HT-29 (cell line): ENCODE results near the gene PDE4B. TPM values are rescaled to one million over a fixed set of nuclear protein-coding genes. Genes with fewer than 3 reads are reported as not detected.
"Not testable (repeated sequence)": the region's sequence is repeated elsewhere in the genome, so short reads cannot be mapped to it uniquely, and the experiment has no call there.

Experiments used
- DNase-seq: peaks from one replicate; pipeline ENCODE4 v3.0.0-alpha.2; 2015; ENCODE audit warnings: low spot score
- total RNA-seq: library from RNA; depleted of rRNA; stranded (reverse); fragments of >200 nt; shearing (Covaris generic); gene quantifications from 2 replicates; pipeline ENCODE4 v1.2.3, GENCODE V29; 2014

PDE4B gene
- total RNA-seq, 1 experiment from 2014 or later: 0.13 TPM

DNA sequence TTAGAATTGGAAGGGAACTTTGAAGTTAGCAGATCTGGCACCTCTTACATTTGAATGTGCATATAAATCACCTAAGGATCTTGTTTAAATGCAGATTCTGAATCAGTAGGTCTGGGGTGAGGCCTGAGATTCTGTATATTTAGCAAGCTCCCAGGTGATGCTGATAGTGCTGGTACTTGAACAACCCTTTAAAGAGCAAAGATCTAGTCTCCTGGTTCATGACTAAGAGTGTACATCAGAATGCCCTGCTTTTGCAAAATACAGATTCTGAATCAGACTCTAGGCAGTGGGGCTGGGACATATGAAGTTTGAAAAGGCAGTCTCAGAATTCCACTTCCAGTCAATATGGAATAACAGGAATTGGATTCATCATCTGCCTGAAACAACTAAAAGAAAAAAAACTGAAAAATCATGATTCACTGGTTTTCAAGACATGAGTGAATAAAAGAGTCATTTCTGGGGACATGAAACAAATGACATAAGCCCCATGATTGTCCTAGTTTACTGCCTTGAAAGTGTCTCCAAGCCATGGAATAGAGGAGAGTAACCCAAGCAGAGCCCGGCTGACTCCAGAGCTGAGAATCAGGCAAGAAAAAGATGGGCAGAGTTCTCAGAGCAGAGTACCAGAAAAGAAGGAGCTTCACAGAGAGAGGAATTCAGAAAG lies 591.7 kb downstream of the PDE4B start:
- DNase-seq: no peak

DNA sequence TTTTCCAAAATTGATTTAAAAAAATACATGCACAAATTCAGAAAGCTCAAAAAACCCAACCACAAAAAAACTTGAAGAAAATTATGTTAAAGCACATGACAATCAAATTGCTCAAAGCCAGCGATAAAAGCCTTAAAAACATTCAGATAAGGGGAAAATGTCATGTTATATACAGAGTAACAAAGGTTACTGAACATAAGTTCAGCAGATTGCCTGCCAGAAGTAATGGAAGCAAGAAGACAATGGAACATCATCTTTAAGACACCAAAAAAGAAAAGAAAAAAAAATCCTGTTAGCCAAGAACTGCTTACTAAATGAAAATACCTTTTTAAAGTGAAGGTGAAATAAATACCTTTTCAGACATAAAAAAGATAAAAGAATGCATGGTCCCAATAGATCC lies 594.0 kb downstream of the PDE4B start:
- DNase-seq: no peak

DNA sequence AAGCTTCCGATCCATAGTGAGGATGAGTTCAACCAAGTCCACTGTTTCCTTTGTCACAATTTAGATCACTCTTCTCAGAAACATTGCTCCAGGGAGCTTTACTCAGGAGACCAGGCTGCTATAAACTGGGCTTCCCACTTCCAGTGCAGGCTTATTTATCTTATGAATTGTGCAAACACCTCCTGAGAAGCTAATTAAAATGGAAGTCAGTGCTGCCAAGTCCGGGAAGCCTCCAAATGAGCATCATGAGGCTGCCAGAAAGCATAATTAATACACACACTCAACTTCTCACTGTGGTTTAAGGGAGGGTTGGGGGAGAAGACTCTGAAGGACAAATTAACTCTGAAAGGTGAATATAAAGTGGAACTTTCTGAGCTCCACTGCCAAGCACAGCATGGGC lies 596.2 kb downstream of the PDE4B start:
- DNase-seq: no peak

DNA sequence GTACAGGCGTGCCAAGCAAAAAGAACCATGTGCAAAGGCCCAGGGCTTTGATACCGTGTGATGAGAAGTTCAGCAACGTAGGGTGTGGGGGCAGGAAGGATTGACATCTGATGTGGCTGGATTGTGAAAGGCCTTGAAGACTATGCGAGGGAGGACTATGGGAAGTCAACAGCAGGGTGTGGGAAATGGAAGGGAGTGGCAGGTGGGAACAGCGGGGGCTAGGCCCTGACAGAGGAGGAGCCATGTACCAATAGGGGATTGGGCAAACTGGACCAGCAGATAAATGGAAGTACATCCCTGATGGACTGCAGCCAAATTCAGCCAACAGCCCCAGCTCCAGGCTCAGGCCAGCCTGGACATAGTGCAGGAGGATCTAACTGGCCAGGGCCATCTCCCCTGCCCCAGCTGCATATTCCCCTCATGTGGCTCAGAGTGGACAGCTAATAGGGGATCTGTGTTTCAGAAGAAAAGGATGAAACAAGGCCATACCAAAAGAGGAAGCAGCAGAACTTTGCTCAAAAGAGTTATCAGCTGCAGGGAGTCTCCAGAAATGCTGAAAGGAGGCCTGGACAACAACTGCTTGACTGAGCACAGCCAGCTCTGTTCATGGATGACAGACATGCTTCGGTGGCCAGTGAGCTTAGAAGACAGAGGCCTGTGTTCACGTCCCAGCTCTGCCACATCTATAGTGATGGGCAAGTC lies 601.0 kb downstream of the PDE4B start:
- DNase-seq: no peak

DNA sequence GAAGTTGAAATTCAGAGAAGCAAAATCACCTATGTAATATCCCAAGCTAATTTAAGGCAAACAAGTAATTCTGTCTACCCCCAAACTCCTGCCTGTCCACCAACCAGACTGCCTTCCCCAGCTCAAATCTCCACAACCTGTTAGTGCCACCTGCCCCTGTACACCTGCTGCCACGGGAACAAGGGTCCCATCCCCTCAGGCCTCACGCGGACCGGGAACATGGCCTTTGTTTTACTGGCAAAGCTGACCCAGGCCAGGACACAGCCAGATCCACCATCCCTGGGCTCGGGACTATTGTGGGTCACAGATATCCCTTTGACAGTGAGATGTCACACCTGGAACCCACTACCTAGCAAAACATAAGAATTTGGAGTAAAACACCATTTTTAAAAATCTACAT lies 601.9 kb downstream of the PDE4B start:
- no peak for DNase-seq

DNA sequence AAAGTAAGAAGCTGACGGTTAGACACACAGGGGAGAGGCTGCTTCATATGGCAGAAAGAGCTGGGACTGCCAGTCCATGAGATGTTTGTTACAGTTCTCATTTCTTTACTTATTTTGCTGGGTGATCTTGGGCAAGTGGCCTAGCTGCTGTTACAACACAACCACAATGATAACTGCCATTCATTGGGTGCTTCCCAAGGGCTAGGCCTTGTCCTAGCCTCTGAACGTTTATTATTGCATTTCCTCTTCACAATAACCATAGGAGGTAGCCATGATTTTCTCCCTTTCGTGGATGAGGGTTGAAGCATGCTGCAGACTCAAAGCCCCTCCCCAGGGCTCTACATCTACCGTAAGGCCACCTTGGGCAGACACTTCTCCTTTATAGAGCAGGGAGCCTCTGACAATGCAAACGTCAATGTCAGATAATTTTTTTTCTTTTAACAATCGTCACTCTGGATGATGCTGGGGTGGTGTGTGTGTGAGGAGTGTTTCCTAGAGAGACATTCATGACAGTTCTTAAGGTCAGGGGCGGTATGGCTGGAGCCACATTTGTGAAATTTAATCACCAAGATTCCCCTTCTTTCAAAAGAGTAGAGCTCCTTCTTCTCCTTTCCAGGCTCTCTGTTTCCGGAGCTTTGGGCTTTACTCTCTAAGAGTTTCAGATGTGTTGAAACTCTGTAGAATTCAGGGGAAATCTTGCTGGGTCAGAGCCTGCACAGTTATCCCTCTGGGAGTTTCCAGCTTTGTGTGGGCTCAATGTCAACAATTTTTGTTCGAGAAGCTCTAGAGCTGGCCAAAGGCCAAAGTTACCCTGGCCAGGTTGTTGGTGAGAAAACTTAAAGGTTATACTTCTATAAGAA lies 602.7 kb downstream of the PDE4B start:
- no peak for DNase-seq

DNA sequence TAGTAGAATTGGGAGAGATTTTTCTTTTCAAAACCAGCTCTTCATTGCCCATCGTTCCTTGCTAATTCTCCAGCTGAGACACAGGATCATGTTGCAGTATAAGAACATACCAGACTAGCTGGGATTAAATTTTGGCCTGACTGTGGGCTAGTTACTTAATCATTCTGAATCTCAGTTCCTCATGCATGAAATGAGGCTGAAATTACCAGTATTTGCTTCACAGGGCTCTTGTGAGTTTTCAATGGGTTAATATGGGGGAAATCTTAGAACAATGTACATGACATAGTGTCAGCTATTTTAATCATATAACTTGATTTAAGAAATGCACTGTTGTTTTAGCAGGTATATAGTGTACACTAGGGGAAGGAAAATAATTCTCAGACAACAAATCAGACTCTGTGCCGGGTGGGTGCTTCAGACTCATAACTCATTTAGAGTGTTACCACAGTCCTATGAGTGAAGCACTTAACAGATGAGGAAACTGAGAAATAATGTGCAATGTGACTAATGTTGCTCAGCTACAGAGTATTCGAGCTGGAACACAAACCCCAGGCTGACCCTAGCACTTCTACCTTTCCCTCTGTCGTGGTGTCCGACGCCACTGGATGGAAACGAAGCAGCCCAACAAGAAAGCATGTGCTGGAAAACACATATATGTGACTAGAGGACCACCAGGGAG lies 603.7 kb downstream of the PDE4B start:
- DNase-seq: no peak

DNA sequence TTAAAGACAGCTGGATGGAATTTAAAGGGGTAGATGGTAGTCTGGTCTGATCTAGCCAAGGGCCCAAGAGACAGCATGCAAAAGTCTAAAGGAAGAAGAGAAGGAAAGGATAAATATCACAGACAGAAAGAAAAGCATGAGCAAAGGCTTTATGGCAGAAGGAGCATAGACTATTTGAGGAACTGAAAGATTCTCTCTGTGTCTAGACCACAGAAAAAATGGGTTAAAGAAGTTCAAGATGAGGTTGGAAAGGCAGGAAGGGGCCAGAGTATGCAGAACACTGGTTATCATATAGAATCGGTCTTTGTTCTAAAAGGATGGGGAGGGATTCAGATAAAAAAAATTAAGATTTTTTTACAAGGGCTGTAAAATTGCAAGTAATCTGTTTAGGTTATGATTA lies 604.5 kb downstream of the PDE4B start:
- no peak for DNase-seq

DNA sequence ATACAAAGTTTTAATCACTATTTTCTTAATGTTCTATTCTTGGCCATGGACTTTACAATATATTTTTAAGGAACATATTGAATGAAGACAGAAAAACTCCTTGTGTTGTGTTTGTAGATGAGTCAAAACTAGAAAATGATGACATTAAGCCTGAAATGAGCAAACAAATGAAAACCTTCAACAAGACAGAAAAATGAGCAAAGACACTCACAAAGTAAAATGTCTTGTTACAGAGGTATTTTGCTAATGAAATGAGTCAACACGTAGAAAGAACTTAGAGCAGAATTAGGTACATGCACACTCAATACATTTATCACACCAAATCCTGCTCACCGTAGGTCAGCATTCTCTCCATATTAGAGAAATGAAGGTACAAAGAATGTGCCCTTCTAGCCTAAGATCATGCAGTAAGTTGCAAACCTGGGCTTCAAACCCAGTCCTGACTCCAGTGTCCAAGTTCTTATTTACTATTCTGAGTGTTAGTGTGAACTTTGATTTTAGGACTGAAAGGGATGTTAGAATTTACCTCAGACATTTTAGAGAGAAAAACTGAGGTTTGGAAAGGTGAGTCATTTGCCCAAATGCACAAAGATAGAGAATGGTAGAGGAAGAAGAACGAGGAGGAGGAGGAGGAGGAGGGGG lies 607.3 kb downstream of the PDE4B start:
- no peak for DNase-seq

DNA sequence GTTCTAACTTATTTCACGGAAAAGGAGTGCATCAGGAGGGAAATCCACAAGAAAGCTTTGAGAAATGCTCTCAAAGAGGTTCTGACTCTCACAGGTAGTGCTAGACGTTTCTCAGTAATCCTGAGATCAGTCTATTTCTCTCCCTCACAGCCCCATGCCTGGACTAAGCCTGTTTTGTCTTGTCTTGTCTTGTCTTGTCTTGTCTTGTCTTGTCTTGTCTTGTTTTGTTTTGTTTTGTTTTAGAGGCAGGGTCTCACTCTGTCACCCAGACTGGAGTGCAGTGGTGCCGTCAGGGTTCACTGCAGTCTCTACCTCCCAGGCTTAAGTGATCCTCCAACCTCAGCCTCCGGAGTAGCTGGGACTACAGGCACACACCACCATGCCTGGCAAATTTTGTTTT lies 608.0 kb downstream of the PDE4B start:
- no peak for DNase-seq

DNA sequence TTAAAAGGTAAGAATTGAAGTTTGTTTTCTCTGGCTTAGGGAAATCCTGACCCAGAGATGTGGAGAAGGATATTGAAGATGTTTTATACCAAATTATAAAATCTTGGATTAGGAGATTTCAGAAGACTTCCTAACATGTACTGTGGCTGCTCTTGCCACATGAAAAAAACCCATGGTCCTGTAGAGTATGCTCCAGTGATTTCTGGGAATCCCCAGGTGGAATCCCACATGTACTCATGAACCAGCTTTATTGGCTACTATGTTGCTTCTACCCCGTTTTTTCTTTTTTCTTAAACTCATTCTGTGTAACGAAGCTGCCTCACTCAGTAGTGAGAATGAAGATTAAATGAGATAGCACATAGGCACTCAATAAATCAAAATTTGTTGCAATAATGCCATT lies 608.5 kb downstream of the PDE4B start:
- DNase-seq: no peak

DNA sequence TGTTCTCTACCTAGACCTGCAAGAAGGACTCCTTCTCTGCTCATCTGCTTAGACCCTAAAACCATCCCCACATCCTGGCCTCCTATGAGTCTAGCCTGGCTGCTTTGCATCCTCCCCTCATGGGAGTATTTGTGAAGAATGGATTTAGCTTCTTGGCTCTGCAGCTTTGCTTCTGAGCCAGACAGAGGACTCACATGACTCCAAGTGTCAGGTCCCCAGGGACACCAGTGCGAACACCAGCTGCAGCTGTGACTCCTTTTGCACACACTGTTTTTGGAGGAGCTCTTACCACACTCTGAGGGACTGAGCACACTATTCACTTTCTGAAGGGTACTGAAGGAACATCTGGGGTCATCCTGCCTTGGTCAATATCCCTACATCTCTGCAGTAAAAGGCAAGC lies 609.5 kb downstream of the PDE4B start:
- DNase-seq: no peak

DNA sequence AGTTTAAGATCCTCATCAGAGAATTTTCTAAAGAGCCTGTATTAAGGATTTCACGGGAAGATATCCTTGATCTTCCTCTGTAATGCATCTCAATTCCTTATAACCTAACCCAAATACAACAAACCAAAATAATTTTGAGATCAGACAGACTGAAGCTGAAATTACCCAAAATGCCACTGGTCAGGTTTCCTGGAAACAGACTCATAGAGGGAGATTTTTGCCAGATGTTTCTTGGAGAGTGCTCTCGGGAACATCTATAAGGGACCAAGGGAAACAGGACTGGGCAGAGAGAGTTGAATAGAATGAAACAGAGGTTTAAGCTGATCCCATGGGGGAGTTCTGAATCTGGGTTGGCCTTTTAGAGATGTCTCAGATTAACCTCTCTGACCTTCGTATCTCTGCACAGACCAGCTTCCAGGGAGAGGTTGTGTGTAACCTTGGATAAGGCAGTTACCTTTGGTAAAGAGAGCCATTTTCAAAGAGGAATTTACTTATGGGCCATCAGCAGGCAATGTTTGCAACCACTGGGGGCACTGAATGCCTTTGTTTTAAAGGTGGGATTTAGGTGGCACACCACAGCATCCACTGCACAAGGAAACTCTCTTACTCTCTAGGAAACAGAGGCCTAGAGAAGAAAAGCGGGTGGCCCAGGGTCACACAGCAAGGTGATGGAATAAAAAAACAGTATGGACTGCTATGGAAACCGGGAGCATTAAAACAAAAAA lies 610.5 kb downstream of the PDE4B start:
- DNase-seq: no peak

DNA sequence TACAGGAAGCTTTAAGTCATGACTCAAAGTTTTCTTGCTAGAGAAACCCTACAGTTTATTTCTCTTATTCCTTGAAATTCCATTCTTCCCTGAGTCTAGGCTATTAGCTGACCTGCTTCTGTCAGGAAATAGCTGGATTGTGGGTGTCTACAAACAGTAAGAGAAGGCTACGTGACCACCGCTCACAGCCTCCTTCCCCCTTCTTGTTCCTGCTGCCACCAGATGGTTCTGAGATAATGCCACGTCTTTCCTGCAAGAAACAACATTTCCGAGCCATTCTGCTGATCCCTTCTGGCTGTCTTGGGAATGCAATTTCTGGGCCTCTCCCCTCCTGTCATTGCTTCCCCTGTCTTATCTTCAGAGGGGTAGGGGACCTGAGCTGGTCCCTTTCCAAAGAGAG lies 612.4 kb downstream of the PDE4B start:
- no peak for DNase-seq

DNA sequence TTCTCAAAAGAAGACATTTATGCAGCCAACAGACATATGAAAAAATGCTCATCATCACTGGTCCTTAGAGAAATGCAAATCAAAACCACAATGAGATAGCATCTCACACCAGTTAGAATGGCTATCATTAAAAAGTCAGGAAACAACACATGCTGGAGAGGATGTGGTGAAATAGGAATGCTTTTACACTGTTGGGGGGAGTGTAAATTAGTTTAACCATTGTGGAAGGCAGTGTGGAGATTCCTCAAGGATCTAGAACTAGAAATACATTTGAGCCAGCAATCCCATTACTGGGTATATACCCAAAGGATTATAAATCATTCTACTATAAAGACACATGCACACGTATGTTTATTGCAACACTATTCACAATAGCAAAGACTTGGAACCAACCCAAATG lies 618.8 kb downstream of the PDE4B start:
- DNase-seq: not testable (repeated sequence)

DNA sequence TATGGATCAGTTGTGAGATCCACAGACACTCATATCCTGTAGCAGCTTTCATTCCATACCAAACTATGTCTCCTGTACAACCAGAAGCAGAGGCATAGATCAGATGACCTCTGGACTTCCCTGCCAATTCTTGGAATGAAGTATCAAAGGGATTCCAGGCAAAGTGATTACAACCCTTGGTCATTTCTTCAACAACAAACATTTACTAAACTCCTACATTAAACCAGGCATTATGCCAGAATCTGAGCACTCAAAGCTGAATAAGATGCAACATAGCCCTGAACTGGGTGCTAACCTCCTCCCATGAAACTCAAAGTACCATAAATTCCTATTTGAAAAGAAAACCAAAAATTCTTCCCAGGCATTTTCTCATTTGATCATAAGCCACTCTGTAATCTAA lies 620.0 kb downstream of the PDE4B start:
- DNase-seq: no peak

DNA sequence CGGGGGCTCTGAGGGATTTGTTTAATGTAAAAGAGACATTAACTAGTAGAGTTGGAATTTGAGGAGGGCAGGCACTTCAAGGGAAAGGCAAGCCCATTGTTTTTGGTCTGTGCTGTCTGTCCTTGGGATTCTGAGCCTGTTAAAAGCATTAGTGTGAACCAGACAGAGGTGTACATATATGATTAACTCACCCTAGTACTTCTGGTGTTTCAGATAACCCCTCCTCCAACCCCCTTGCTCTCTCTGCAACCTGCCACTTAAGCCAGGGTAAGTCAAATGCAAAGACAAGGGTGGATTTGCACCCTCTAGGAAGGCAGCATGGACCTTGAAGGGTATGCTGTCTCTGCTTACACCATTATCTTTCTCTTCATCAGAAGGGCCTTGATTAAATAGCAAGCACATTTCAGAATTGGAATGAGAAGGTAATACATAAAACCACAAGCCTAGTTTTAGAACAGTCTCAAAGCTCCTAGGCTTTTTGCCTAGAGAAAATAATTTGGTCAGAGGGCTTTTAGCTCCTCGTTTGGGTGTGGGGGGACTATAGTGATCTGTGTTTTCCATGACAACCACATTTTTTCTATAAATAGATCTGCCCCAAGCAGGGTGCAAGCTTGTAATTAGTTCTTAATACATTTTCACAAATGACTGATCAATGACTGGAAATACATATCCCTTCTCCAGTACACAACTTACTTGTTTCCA lies 620.6 kb downstream of the PDE4B start:
- DNase-seq: no peak

DNA sequence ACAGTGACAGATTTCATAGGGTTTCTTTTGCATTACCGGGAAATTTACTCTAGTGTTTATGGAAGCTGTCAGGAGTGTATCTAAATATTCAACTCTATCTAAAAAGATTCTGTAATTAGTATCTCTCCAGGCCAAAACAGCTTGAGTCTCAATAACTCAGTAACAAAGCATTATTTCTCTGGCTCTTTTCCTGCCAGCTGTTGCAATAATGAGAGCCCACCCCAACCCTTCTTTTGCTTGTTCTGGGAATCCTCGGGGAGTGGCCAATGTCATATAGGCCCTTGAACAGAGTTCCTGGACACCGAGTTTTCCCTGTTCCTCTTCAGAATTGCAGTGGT lies 621.1 kb downstream of the PDE4B start:
- no peak for DNase-seq

DNA sequence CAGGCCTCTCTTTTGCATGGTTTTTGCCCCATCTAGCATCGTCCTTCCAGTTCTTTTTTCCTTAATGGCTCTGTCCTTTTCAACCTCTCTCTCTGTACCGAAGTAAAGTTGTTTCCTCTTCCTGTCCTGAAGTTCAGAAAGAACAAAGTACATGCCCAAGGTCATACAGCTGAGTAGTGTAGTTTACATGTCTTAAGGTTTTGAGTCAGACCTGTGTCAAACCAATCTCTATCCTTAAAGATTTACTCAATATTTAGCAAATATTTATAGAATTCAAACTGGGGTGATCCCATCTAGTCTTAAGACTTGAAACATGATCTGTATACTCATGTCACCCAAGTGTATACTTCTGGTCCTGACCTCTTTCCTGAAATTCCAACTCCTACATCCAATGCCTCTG lies 622.6 kb downstream of the PDE4B start:
- no peak for DNase-seq

DNA sequence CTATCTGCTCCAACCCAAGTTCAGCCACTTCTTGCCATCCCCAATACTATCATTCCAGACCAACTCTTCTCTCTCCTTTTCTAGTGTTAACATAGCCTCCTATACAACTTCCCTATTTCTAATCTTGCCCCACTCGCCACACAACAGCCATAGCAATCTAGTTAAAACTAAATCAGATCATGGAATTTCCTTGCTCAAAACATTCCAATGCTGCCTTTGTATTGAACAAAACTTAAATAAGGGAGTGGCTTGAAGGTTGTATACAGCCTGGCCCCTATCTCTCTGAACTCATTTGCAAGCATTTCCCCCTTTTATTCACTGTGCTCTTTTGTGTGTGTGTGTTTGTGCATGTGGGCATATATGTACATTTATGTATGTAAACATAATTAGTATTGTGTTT lies 623.2 kb downstream of the PDE4B start:
- DNase-seq: no peak
